ENCODE measurements around the gene KITLG. TPM values are rescaled to one million over a fixed set of nuclear protein-coding genes. Genes with fewer than 3 reads are reported as not detected.
"Not testable (repeated sequence)": the region's sequence is repeated elsewhere in the genome, so short reads cannot be mapped to it uniquely, and the experiment has no call there.

The KITLG gene
- polyA plus RNA-seq, 3 donors, result 27.5 to 30.2 (median 29.2) TPM

GRCh38 chr12:88553941-88554658 is 26.2 kb downstream of the KITLG start:
- peak in 1 of 11 donors; percentile 33 for DNase-seq (ENCODE audit: extremely low read depth in 1 of 11, low read depth in 9 of 11, low spot score in 4 of 11)

GRCh38 chr12:88552610-88553079 is 27.6 kb downstream of the KITLG start:
- DNase-seq (ENCODE audit: extremely low read depth in 1 of 11, low read depth in 9 of 11, low spot score in 4 of 11), result no peak

- DNase-seq (ENCODE audit: extremely low read depth in 1 of 11, low read depth in 9 of 11, low spot score in 4 of 11), result no peak
These were observed 30.3 kb downstream of the KITLG start for GRCh38 chr12:88549929-88550328.

- DNase-seq (ENCODE audit: extremely low read depth in 1 of 11, low read depth in 9 of 11, low spot score in 4 of 11), result not testable (repeated sequence)
These were observed 32.3 kb downstream of the KITLG start for GRCh38 chr12:88547949-88548348.

GRCh38 chr12:88546853-88547252 is 33.4 kb downstream of the KITLG start:
- no peak for DNase-seq (ENCODE audit: extremely low read depth in 1 of 11, low read depth in 9 of 11, low spot score in 4 of 11)

GRCh38 chr12:88546226-88546625 is 34.0 kb downstream of the KITLG start:
- DNase-seq (ENCODE audit: extremely low read depth in 1 of 11, low read depth in 9 of 11, low spot score in 4 of 11), result no peak

- no peak for DNase-seq (ENCODE audit: extremely low read depth in 1 of 11, low read depth in 9 of 11, low spot score in 4 of 11)
These were observed 35.0 kb downstream of the KITLG start for GRCh38 chr12:88544991-88545980.

- DNase-seq (ENCODE audit: extremely low read depth in 1 of 11, low read depth in 9 of 11, low spot score in 4 of 11), result no peak
These were observed 40.4 kb downstream of the KITLG start for GRCh38 chr12:88539893-88540292.

GRCh38 chr12:88538697-88539096 is 41.6 kb downstream of the KITLG start:
- DNase-seq (ENCODE audit: extremely low read depth in 1 of 11, low read depth in 9 of 11, low spot score in 4 of 11), result no peak

- DNase-seq (ENCODE audit: extremely low read depth in 1 of 11, low read depth in 9 of 11, low spot score in 4 of 11), result no peak
These were observed 42.0 kb downstream of the KITLG start for GRCh38 chr12:88538250-88538649.

- no peak for DNase-seq (ENCODE audit: extremely low read depth in 1 of 11, low read depth in 9 of 11, low spot score in 4 of 11)
These were observed 49.4 kb downstream of the KITLG start for GRCh38 chr12:88530868-88531267.

GRCh38 chr12:88529531-88530488 is 50.5 kb downstream of the KITLG start:
- no peak for DNase-seq (ENCODE audit: extremely low read depth in 1 of 11, low read depth in 9 of 11, low spot score in 4 of 11)

- no peak for DNase-seq (ENCODE audit: extremely low read depth in 1 of 11, low read depth in 9 of 11, low spot score in 4 of 11)
These were observed 57.3 kb downstream of the KITLG start for GRCh38 chr12:88522961-88523360.

GRCh38 chr12:88520436-88520820 is 59.8 kb downstream of the KITLG start:
- no peak for DNase-seq (ENCODE audit: extremely low read depth in 1 of 11, low read depth in 9 of 11, low spot score in 4 of 11)

- DNase-seq (ENCODE audit: extremely low read depth in 1 of 11, low read depth in 9 of 11, low spot score in 4 of 11), result no peak
These were observed 60.4 kb downstream of the KITLG start for GRCh38 chr12:88519802-88520435.

- no peak for DNase-seq (ENCODE audit: extremely low read depth in 1 of 11, low read depth in 9 of 11, low spot score in 4 of 11)
These were observed 61.3 kb downstream of the KITLG start for GRCh38 chr12:88518863-88519403.

GRCh38 chr12:88516811-88517210 is 63.5 kb downstream of the KITLG start:
- no peak for DNase-seq (ENCODE audit: extremely low read depth in 1 of 11, low read depth in 9 of 11, low spot score in 4 of 11)

GRCh38 chr12:88510843-88511242 is 69.4 kb downstream of the KITLG start:
- no peak for DNase-seq (ENCODE audit: extremely low read depth in 1 of 11, low read depth in 9 of 11, low spot score in 4 of 11)
